Neural cell (in vitro differentiated cells): ENCODE measurements around the gene ZNF680. TPM values are rescaled to one million over a fixed set of nuclear protein-coding genes. Genes with fewer than 3 reads are reported as not detected.

ENCODE experiments used
- H2AFZ ChIP-seq: fragments of 200-600, 300-800 bp; sonication (generic), shearing (Covaris generic); 2 replicates; pipeline ENCODE4 v1.6.0; 2014; ENCODE audit warnings: low read depth, mild to moderate bottlenecking, antibody characterized with exemption, low read length, moderate library complexity
- H3F3A ChIP-seq: fragments of 200-600 bp; shearing (Covaris generic); 2 replicates; pipeline ENCODE4 v1.6.1; 2016; ENCODE audit warnings: mild to moderate bottlenecking, moderate library complexity, mixed read lengths, antibody characterized with exemption, low read length; ENCODE audit not compliant: insufficient read depth, poor library complexity, severe bottlenecking
- H3K27ac ChIP-seq: fragments of 200-600, 300-800 bp; sonication (generic), shearing (Covaris generic); 2 replicates; pipeline ENCODE4 v1.5.1; 2014; ENCODE audit warnings: mild to moderate bottlenecking, low read length, moderate library complexity
- H3K27me3 ChIP-seq: fragments of 300-800, 200-600 bp; sonication (generic), shearing (Covaris generic); 2 replicates; pipeline ENCODE4 v1.6.0; 2014; ENCODE audit warnings: mild to moderate bottlenecking, low read depth, low read length, moderate library complexity; ENCODE audit not compliant: insufficient read depth
- H3K36me3 ChIP-seq: fragments of 300-800, 200-600 bp; sonication (generic), shearing (Covaris generic); 2 replicates; pipeline ENCODE4 v1.5.1; 2014; ENCODE audit warnings: mild to moderate bottlenecking, antibody characterized with exemption, low read length, moderate library complexity; ENCODE audit not compliant: insufficient read depth
- H3K4me2 ChIP-seq: fragments of 300-800, 200-600 bp; sonication (generic), shearing (Covaris generic); 2 replicates; pipeline ENCODE4 v1.6.0; 2014; ENCODE audit warnings: mild to moderate bottlenecking, low read length
- H3K4me3 ChIP-seq: fragments of 300-800, 200-600 bp; sonication (generic), shearing (Covaris generic); 2 replicates; pipeline ENCODE4 v1.5.1; 2014; ENCODE audit warnings: mild to moderate bottlenecking, low read length, moderate library complexity
- H3K79me2 ChIP-seq: fragments of 200-600 bp; shearing (Covaris generic); replicated peaks from 2 replicates; pipeline ENCODE4 v1.6.0; 2014; ENCODE audit warnings: mild to moderate bottlenecking, low read length, moderate library complexity; ENCODE audit not compliant: insufficient read depth
- H3K9ac ChIP-seq: fragments of 300-800, 200-600 bp; sonication (generic), shearing (Covaris generic); 2 replicates; pipeline ENCODE4 v1.6.1; 2016; ENCODE audit warnings: mild to moderate bottlenecking, low read length, mixed read lengths
- H3K9me2 ChIP-seq: fragments of 200-600 bp; shearing (Covaris generic); 2 replicates; pipeline ENCODE4 v1.6.1; 2016; ENCODE audit warnings: mild to moderate bottlenecking, low read length, mixed read lengths; ENCODE audit not compliant: insufficient read depth
- H3K9me3 ChIP-seq: fragments of 200-600, 300-800 bp; sonication (generic), shearing (Covaris generic); 2 replicates; pipeline ENCODE4 v1.6.1; 2016; ENCODE audit warnings: mild to moderate bottlenecking, mixed run types, low read length, moderate library complexity, mixed read lengths
- H4K20me1 ChIP-seq: fragments of 200-600 bp; shearing (Covaris generic); 2 replicates; pipeline ENCODE4 v1.6.1; 2016; ENCODE audit warnings: mild to moderate bottlenecking, mixed run types; ENCODE audit not compliant: insufficient read depth
- EP300 ChIP-seq: fragments of 450-650 bp; conservative IDR thresholded peaks from 2 replicates; pipeline ENCODE4 v1.6.1; 2014; ENCODE audit warnings: antibody characterized with exemption, mild to moderate bottlenecking, moderate library complexity; ENCODE audit not compliant: poor library complexity, severe bottlenecking
- EZH2 ChIP-seq: fragments of 200-600, 300-800 bp; shearing (Covaris generic), sonication (generic); IDR thresholded peaks from 2 replicates; pipeline ENCODE4 v1.6.1; 2014; ENCODE audit warnings: antibody characterized with exemption, low read length, borderline replicate concordance, mild to moderate bottlenecking; ENCODE audit not compliant: insufficient read depth, poor library complexity, severe bottlenecking
- MXI1 ChIP-seq: fragments of 450-650 bp; conservative IDR thresholded peaks from 2 replicates; pipeline ENCODE4 v1.6.1; 2014; ENCODE audit warnings: antibody characterized with exemption, mild to moderate bottlenecking; ENCODE audit not compliant: poor library complexity, severe bottlenecking
- POLR2AphosphoS5 ChIP-seq: IDR thresholded peaks from 2 replicates; pipeline ENCODE4 v1.6.1; 2012
- RAD21 ChIP-seq: fragments of 450-650 bp; conservative IDR thresholded peaks from 2 replicates; pipeline ENCODE4 v1.6.1; 2014; ENCODE audit warnings: antibody characterized with exemption, mild to moderate bottlenecking, moderate library complexity
- SMC3 ChIP-seq: fragments of 450-650 bp; conservative IDR thresholded peaks from 2 replicates; pipeline ENCODE4 v1.6.1; 2014; ENCODE audit warnings: antibody characterized with exemption, mild to moderate bottlenecking, moderate library complexity; ENCODE audit not compliant: poor library complexity
- TAF1 ChIP-seq: IDR thresholded peaks from 2 replicates; pipeline ENCODE4 v1.6.1; 2012; ENCODE audit warnings: low read depth
- polyA plus RNA-seq: library from polyadenylated mRNA; depleted of rRNA; stranded (reverse); fragments of >200 nt; gene quantifications from 2 replicates; pipeline ENCODE4 v1.2.3, GENCODE V29; 2014
- TF ChIP-seq, protein P1 (sequence below): fragments of 450-650 bp; IDR thresholded peaks from 2 replicates; pipeline ENCODE4 v1.5.1; 2014; ENCODE audit warnings: antibody characterized with exemption, mild to moderate bottlenecking, moderate library complexity; ENCODE audit not compliant: poor library complexity, severe bottlenecking
- TF ChIP-seq, protein P2 (sequence below): IDR thresholded peaks from 2 replicates; pipeline ENCODE4 v1.6.1; 2012; ENCODE audit warnings: borderline replicate concordance

ZNF680 gene
- polyA plus RNA-seq, 1 donor from 2014 or later = 0.32 TPM

DNA sequence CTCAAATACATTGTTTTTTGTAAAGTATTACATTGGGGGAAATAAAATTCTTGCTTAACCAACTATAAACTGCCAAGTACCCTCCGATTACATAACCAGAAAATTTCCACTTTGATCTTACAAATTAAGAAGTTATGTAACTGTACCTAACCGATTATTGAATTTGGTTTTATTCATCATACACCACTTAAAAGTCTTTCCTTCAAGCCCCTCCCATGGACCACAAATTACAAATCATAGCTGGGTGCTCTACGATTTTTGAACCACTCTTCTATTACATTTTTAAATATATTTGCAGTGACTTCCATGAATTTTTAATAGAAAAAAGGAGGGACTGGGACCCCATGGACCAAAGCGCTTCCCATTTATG, 630 bp downstream of the ZNF680 start:
- Histone ChIP-seq H3K4me3 (no peak overlapping the region), H4K20me1 (no peaks in the 10 kb centered on the region), H3K36me3 (no peaks in the 10 kb centered on the region), H2AFZ (no peak overlapping the region), H3K27me3 (no peaks in the 10 kb centered on the region), H3K27ac (no peak overlapping the region), H3K9me2 (no peaks in the 10 kb centered on the region), H3F3A (no peaks in the 10 kb centered on the region), H3K79me2 (no peaks in the 10 kb centered on the region), H3K9me3 (no peaks in the 10 kb centered on the region), H3K9ac (no peak overlapping the region), H3K4me2 (no peak overlapping the region)
- TF ChIP-seq, protein P1, sequence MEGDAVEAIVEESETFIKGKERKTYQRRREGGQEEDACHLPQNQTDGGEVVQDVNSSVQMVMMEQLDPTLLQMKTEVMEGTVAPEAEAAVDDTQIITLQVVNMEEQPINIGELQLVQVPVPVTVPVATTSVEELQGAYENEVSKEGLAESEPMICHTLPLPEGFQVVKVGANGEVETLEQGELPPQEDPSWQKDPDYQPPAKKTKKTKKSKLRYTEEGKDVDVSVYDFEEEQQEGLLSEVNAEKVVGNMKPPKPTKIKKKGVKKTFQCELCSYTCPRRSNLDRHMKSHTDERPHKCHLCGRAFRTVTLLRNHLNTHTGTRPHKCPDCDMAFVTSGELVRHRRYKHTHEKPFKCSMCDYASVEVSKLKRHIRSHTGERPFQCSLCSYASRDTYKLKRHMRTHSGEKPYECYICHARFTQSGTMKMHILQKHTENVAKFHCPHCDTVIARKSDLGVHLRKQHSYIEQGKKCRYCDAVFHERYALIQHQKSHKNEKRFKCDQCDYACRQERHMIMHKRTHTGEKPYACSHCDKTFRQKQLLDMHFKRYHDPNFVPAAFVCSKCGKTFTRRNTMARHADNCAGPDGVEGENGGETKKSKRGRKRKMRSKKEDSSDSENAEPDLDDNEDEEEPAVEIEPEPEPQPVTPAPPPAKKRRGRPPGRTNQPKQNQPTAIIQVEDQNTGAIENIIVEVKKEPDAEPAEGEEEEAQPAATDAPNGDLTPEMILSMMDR = no peak

DNA sequence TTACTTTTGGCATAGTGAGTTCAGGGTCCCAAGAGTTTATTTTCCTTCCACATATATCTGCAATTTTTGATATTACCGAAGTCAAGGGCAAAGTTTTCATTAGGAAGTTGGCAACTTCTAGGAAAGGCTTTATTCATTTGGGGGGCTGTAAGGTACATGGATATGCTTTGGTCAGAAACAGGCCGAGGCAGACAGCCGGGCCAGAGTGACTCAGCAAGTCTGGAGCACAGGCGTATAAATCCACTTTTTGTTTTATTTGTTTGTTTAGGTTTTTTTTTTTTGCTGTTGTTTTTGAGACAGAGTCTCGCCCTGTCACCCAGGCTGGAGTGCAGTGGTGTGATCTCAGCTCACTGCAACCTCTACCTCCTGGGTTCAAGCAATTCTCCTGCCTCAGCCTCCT, 3.7 kb downstream of the ZNF680 start:
- Histone ChIP-seq H2AFZ (no peak overlapping the region), H3K27ac (no peak overlapping the region), H3K27me3 (no peaks in the 10 kb centered on the region), H3F3A (no peaks in the 10 kb centered on the region), H3K79me2 (no peaks in the 10 kb centered on the region), H3K9ac (no peak overlapping the region), H3K4me3 (no peak overlapping the region), H3K4me2 (no peak overlapping the region), H3K36me3 (no peaks in the 10 kb centered on the region), H3K9me2 (no peaks in the 10 kb centered on the region), H3K9me3 (no peaks in the 10 kb centered on the region), H4K20me1 (no peaks in the 10 kb centered on the region)
- TF ChIP-seq, protein P1 = no peak
- no peak for TF ChIP-seq EP300
- TF ChIP-seq, protein P2, sequence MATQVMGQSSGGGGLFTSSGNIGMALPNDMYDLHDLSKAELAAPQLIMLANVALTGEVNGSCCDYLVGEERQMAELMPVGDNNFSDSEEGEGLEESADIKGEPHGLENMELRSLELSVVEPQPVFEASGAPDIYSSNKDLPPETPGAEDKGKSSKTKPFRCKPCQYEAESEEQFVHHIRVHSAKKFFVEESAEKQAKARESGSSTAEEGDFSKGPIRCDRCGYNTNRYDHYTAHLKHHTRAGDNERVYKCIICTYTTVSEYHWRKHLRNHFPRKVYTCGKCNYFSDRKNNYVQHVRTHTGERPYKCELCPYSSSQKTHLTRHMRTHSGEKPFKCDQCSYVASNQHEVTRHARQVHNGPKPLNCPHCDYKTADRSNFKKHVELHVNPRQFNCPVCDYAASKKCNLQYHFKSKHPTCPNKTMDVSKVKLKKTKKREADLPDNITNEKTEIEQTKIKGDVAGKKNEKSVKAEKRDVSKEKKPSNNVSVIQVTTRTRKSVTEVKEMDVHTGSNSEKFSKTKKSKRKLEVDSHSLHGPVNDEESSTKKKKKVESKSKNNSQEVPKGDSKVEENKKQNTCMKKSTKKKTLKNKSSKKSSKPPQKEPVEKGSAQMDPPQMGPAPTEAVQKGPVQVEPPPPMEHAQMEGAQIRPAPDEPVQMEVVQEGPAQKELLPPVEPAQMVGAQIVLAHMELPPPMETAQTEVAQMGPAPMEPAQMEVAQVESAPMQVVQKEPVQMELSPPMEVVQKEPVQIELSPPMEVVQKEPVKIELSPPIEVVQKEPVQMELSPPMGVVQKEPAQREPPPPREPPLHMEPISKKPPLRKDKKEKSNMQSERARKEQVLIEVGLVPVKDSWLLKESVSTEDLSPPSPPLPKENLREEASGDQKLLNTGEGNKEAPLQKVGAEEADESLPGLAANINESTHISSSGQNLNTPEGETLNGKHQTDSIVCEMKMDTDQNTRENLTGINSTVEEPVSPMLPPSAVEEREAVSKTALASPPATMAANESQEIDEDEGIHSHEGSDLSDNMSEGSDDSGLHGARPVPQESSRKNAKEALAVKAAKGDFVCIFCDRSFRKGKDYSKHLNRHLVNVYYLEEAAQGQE = no peak
- no peak for TF ChIP-seq MXI1
- TF ChIP-seq SMC3 = no peak
- no peak for TF ChIP-seq POLR2AphosphoS5
- no peak for TF ChIP-seq RAD21
- TF ChIP-seq EZH2 = no peak
- no peak for TF ChIP-seq TAF1
